ENCODE measurements around the gene CLGN.

- TF ChIP-seq, protein P1, sequence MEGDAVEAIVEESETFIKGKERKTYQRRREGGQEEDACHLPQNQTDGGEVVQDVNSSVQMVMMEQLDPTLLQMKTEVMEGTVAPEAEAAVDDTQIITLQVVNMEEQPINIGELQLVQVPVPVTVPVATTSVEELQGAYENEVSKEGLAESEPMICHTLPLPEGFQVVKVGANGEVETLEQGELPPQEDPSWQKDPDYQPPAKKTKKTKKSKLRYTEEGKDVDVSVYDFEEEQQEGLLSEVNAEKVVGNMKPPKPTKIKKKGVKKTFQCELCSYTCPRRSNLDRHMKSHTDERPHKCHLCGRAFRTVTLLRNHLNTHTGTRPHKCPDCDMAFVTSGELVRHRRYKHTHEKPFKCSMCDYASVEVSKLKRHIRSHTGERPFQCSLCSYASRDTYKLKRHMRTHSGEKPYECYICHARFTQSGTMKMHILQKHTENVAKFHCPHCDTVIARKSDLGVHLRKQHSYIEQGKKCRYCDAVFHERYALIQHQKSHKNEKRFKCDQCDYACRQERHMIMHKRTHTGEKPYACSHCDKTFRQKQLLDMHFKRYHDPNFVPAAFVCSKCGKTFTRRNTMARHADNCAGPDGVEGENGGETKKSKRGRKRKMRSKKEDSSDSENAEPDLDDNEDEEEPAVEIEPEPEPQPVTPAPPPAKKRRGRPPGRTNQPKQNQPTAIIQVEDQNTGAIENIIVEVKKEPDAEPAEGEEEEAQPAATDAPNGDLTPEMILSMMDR (conservative IDR thresholded peaks at IDR 0.05; ENCODE audit: low read depth, low read length) = 0 out of 2 replicates have a peak, but pooled peaks have one; percentile 24
- TF ChIP-seq EZH2 (IDR thresholded peaks at IDR 0.05; ENCODE audit: low read length, unreplicated experiment) = no peak
- no peak for TF ChIP-seq EZH2phosphoT487 (IDR thresholded peaks at IDR 0.05; ENCODE audit: borderline replicate concordance, low read length)
These were observed 31.8 kb downstream of the CLGN start for GRCh38 chr4:140395668-140396067.

All from PC-3 (cell line).